Astrocyte of the spinal cord (primary cell): Measurements from ENCODE around the gene RAB3IL1.

Experiments
- DNase-seq: peaks from one replicate; pipeline ENCODE4 v3.0.0; 2011; ENCODE audit warnings: low read depth, low spot score
- H3K4me3 ChIP-seq: 2 replicates; pipeline ENCODE4 v1.5.1; 2011; ENCODE audit warnings: low read depth, mild to moderate bottlenecking, low read length, moderate library complexity
- in situ Hi-C: cut with HindIII; loops from 2 replicates; pipeline ENCODE4 v1.10.0; 2017; ENCODE audit warnings: low sequenced_read_pairs
- TF ChIP-seq, protein P1 (sequence below): IDR thresholded peaks from 2 replicates; pipeline ENCODE4 v1.5.1; 2012; ENCODE audit warnings: low read depth, mild to moderate bottlenecking, low read length, inconsistent platforms

The RAB3IL1 gene

DNA sequence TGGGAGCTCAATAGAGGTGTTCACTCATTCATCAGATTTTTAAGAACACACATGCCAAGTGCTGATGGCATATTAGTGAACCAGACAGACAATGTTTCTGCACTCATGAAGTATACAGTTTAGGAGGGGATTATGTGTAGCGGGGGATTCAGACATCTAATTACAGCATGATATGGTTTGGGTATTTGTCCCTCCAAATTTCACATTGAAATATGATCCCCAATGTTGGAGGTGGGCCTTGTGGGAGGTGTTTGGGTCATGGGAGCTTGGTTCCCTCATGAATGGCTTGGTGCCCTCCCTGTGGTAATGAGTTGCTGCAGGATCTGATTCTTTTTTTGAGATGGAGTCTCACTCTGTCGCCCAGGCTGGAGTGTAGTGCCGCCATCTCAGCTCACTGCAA is 8.9 kb upstream of the RAB3IL1 start:
- TF ChIP-seq, protein P1, sequence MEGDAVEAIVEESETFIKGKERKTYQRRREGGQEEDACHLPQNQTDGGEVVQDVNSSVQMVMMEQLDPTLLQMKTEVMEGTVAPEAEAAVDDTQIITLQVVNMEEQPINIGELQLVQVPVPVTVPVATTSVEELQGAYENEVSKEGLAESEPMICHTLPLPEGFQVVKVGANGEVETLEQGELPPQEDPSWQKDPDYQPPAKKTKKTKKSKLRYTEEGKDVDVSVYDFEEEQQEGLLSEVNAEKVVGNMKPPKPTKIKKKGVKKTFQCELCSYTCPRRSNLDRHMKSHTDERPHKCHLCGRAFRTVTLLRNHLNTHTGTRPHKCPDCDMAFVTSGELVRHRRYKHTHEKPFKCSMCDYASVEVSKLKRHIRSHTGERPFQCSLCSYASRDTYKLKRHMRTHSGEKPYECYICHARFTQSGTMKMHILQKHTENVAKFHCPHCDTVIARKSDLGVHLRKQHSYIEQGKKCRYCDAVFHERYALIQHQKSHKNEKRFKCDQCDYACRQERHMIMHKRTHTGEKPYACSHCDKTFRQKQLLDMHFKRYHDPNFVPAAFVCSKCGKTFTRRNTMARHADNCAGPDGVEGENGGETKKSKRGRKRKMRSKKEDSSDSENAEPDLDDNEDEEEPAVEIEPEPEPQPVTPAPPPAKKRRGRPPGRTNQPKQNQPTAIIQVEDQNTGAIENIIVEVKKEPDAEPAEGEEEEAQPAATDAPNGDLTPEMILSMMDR: no peak
- in situ Hi-C loops: no loop called here
- H3K4me3 ChIP-seq: no peak overlapping the region
- no peak for DNase-seq

DNA sequence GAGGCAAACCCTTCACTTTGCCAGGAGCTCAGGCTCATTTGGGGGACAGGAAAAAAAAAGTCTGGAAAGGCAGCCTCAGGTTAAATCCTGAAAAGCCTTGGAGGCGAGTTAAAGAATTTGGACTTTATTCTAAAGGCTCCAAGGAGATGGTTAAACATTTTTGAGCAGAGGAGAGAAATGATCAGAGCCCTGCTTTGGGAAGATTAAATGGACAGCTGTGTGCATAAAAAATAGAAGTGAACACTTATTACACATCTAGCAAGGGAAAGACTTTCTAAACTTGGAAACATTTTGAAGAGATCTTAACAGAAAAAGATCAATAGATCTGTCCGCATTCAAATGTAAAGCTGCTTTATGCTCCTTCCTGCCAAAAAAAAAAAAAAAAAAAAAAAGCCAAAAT is 8.4 kb upstream of the RAB3IL1 start:
- in situ Hi-C loops: no loop called here
- H3K4me3 ChIP-seq: no peak overlapping the region
- no peak for DNase-seq
- TF ChIP-seq, protein P1: no peak

DNA sequence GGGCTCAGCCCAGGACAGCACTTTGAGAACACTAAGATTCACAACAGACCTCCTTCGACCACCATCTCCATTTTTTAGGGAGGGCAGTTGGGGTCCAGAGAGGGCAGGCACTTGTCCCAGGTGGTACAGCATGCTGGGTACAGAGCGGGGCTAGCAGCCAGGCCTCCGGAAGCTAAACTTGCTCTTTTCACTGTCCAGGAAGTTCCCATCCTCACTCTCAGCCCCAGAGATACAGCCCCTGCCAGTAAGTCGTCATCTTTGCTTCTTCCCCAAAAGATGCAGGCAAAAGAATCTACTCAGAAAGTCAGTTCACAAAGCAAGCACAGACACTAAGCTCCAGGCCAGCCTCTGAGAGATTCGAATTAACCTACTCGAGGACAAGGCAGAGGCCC is 6.7 kb upstream of the RAB3IL1 start:
- no peak overlapping the region for H3K4me3 ChIP-seq
- no peak for DNase-seq
- in situ Hi-C loops: no loop called here
- TF ChIP-seq, protein P1: no peak

DNA sequence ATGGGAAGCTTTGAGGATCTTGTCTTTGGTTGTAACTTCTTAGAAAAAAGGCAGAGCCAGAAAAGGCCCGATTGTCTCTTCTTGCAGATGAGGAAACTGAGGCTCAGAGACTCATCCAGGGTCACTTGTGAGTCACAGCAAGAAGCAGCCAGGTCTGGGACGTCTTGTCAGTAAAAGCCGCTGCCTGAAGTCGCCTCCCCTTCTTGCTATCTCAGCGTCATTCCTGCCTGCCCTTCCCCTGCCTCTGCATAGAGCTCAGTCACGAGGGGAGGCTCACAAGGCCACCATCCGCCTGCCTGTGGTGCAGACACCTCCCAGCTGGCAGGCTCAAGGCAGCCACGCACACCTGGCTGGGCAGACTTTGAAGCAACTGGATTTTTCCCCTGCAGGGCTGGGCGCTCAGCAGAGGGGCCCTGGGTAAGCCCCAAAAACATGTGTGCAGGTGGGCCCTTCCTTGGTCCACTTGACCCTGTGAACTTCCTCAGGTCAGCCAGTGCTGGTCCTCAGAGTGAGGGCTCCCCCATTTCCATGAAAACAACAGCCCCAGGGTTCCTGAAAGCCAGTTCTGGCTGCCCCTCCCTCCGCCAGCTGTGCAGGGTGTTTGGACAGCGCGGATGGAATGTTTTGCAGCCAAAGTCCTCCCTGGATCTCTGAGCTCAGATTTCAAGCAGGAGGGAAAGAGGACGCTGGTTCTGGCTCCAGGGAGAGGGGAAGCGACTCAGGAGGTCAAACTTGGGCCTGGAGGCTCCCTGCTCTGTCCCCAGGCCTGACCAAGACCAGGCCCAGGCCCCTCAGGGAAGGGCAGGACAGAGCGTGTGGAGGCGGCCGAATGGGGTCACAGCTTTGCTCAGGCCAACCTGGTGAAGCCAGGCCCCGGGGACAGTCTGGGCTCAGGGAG is 6.0 kb upstream of the RAB3IL1 start:
- in situ Hi-C loops: no loop called here
- DNase-seq: peak; percentile 68
- no peak overlapping the region for H3K4me3 ChIP-seq
- TF ChIP-seq, protein P1: no peak

DNA sequence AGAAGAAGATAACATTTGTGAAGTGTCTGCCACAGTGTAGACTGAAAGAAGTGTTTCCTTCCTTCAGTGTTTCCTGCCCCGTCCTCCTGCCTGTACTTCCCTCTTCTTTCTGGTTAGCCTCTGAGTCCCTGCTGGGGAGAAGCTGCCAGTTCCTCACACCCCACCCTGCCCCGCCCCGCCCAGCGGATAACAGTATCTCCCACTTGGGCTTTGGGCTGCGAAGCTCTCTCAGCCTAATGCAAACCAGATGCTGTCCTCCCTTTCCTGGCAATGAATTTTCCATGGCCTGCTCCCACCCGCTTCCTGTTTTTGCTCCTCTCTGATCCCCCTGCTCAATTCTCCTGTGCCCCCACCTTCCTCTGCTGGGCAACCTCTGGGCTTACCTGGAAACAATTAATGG is 5.2 kb upstream of the RAB3IL1 start:
- in situ Hi-C loops: no loop called here
- H3K4me3 ChIP-seq: no peak overlapping the region
- DNase-seq: peak; percentile 64
- TF ChIP-seq, protein P1: no peak

DNA sequence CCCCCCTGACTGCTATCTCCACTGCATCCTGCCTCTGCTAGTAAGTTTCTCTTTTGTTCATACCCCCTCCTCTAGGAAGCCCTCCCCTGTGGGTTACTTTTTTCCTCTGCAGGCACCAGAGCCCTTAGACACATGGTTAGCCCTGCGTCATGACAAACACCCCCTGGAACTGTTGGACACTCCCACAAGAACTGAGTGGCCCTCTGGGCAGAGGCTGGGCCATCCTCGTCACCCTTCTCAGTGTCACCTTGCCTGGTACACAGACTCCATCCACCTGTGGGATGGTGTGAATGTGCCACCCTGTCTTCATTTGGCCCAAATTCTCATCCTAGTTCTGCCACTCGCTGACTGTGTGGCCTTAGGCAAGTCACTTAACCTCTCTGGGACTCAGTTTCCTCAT is 4.1 kb upstream of the RAB3IL1 start:
- no peak for DNase-seq
- TF ChIP-seq, protein P1: no peak

More for the DNA sequence above, 4.1 kb upstream of the RAB3IL1 start:
- H3K4me3 ChIP-seq: no peak overlapping the region
- in situ Hi-C loops: no loop called here
